SU-DHL-6 (cell line): ENCODE measurements around the gene PPP2R2D.

Experiments used
- H2AFZ ChIP-seq: fragments of 200-600 bp; sonication (generic); 2 replicates; pipeline ENCODE4 v1.6.1; 2014; ENCODE audit warnings: low read depth, mild to moderate bottlenecking, moderate library complexity, mixed read lengths, antibody characterized with exemption, low read length; ENCODE audit not compliant: severe bottlenecking
- H3F3A ChIP-seq: fragments of 200-600 bp; shearing (Covaris generic); 2 replicates; pipeline ENCODE4 v1.6.0; 2016; ENCODE audit warnings: antibody characterized with exemption, mild to moderate bottlenecking; ENCODE audit not compliant: insufficient read depth
- H3K27ac ChIP-seq: fragments of 200-600 bp; sonication (generic); 2 replicates; pipeline ENCODE4 v1.5.1; 2016; ENCODE audit warnings: low read depth, mild to moderate bottlenecking, low read length, moderate library complexity, mixed read lengths
- H3K27me3 ChIP-seq: fragments of 200-600 bp; sonication (generic), shearing (Covaris generic); 2 replicates; pipeline ENCODE4 v1.6.0; 2014; ENCODE audit warnings: mild to moderate bottlenecking, low read length
- H3K36me3 ChIP-seq: fragments of 200-600 bp; sonication (generic); 2 replicates; pipeline ENCODE4 v1.6.1; 2014; ENCODE audit warnings: mild to moderate bottlenecking, low read length, mixed read lengths
- H3K4me2 ChIP-seq: fragments of 300-600, 200-600 bp; shearing (Covaris generic), sonication (generic); 2 replicates; pipeline ENCODE4 v1.6.0; 2014; ENCODE audit warnings: low read length, low read depth, mild to moderate bottlenecking; ENCODE audit not compliant: poor library complexity, severe bottlenecking
- H3K4me3 ChIP-seq: fragments of 200-600 bp; sonication (generic); 2 replicates; pipeline ENCODE4 v1.5.1; 2014; ENCODE audit warnings: antibody characterized with exemption, low read length, mild to moderate bottlenecking, mixed read lengths; ENCODE audit not compliant: insufficient read depth, poor library complexity, severe bottlenecking
- H3K79me2 ChIP-seq: fragments of 200-600 bp; sonication (generic); 2 replicates; pipeline ENCODE4 v1.6.1; 2014; ENCODE audit warnings: mild to moderate bottlenecking, low read length, moderate library complexity; ENCODE audit not compliant: insufficient read depth
- H3K9ac ChIP-seq: fragments of 200-600 bp; sonication (generic); 2 replicates; pipeline ENCODE4 v1.7.0; 2014; ENCODE audit warnings: mild to moderate bottlenecking, low read length
- H3K9me2 ChIP-seq: fragments of 200-600 bp; sonication (generic); replicated peaks from 2 replicates; pipeline ENCODE4 v1.6.1; 2014; ENCODE audit warnings: low read length; ENCODE audit not compliant: insufficient read depth
- H3K9me3 ChIP-seq: fragments of 200-600 bp; sonication (generic); 2 replicates; pipeline ENCODE4 v1.6.1; 2014; ENCODE audit warnings: low read length, mixed read lengths; ENCODE audit not compliant: insufficient read depth
- H4K20me1 ChIP-seq: fragments of 200-600 bp; sonication (generic); 2 replicates; pipeline ENCODE4 v1.6.1; 2014; ENCODE audit warnings: low read depth, mild to moderate bottlenecking, antibody characterized with exemption, low read length, moderate library complexity, mixed read lengths
- EZH2phosphoT487 ChIP-seq: fragments of 200-600 bp; sonication (generic), shearing (Covaris generic); conservative IDR thresholded peaks from 2 replicates; pipeline ENCODE4 v1.6.1; 2018; ENCODE audit warnings: mild to moderate bottlenecking, antibody characterized with exemption, low read length, moderate library complexity, mixed read lengths
- TF ChIP-seq, protein P1 (sequence below): fragments of 200-600 bp; sonication (generic); IDR thresholded peaks from one replicate; pipeline ENCODE4 v1.5.1; 2017; ENCODE audit warnings: antibody characterized with exemption, mild to moderate bottlenecking, low read length, moderate library complexity; ENCODE audit not compliant: insufficient read depth, poor library complexity, severe bottlenecking

PPP2R2D gene

DNA sequence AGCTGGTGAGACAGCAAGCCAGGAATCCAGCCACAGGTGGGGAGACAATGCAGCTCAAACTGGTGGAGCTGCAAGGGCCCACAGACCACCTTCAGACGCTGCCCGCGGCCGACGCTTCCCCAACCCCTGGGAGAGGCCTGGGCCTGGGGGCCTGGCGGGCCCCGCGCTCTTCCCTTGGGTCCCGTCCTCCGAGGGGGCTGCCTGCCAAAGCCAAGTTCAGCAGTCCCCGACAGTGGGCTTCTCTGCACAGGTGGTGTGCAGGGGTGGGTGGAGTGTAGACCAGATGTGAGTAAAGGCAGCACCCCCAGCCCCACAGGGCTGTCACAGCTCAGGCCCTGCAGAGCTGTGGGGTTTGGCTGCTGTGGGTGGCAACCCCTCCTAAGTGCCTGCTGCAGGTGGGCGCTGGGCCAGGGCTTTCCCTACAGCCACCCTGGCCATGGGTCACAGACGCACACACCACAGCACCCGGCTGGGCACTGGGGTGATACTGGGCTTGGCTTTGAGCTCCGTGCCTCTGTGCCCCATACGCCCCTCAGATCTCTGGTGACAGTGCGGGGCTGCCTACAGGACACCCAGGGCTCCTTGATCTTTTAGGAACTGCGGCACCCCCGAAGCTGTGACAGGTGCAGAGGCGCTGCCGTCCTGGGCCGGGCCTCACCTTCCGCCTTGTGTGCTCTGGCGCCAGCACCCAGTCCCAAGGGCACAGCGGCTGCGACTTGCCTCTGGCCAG lies 60.4 kb downstream of the PPP2R2D start:
- H3K4me2 ChIP-seq: no peak overlapping the region
- no peaks in the 10 kb centered on the region for H3K36me3 ChIP-seq
- no peaks in the 10 kb centered on the region for H4K20me1 ChIP-seq
- no peaks in the 10 kb centered on the region for H3K9me2 ChIP-seq
- no peaks in the 10 kb centered on the region for H3K27me3 ChIP-seq
- H3K79me2 ChIP-seq: no peaks in the 10 kb centered on the region
- H3K9me3 ChIP-seq: no peaks in the 10 kb centered on the region
- no peak overlapping the region for H3K9ac ChIP-seq
- no peaks in the 10 kb centered on the region for H3F3A ChIP-seq
- no peak overlapping the region for H3K27ac ChIP-seq
- no peak overlapping the region for H3K4me3 ChIP-seq
- no peak overlapping the region for H2AFZ ChIP-seq
- TF ChIP-seq EZH2phosphoT487: no peak
- TF ChIP-seq, protein P1, sequence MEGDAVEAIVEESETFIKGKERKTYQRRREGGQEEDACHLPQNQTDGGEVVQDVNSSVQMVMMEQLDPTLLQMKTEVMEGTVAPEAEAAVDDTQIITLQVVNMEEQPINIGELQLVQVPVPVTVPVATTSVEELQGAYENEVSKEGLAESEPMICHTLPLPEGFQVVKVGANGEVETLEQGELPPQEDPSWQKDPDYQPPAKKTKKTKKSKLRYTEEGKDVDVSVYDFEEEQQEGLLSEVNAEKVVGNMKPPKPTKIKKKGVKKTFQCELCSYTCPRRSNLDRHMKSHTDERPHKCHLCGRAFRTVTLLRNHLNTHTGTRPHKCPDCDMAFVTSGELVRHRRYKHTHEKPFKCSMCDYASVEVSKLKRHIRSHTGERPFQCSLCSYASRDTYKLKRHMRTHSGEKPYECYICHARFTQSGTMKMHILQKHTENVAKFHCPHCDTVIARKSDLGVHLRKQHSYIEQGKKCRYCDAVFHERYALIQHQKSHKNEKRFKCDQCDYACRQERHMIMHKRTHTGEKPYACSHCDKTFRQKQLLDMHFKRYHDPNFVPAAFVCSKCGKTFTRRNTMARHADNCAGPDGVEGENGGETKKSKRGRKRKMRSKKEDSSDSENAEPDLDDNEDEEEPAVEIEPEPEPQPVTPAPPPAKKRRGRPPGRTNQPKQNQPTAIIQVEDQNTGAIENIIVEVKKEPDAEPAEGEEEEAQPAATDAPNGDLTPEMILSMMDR: no peak

DNA sequence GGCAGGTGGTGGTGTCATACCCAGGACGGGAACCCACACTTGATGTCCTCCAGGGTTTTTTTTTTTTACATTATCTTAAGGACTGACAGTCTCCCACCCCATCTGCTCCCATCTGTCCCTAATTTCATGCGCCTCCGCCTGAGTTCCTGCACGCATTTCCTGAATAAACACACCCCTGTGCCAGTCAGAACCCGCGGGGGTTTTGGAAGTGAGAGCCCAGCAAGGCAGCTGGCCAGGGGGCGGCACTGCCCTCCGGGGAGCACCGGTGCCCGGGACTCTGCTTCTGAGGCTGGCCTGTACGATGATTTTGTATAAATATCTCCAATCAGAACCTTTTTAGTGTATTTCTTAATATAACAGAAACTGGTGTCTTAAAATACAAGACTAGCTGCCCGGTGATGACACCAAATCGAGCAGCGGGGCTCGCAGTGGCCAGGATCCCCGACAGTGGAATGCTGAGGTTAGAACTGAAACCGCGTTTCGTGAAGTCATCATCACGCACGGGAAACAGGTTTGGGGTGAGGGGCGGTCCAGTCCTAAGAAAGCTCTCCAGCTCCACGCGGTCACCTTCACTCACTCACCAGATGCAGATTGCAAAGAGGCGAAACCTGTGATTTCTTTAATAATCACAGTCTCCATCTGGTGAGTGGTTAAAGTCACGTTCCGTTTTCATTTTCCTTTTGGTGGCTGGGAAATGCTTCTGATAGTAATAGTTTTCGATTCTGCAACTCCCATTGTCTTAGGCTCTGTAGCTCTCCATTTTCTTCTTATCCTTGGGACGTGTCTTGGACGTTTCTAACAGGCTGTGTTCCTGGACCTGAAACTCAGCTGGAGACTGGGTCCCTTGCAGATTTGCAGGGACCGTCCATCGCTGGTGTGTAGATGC lies 61.2 kb downstream of the PPP2R2D start:
- Histone ChIP-seq H3K27ac (no peak overlapping the region), H3K9me2 (no peaks in the 10 kb centered on the region), H3K79me2 (no peaks in the 10 kb centered on the region), H3K9me3 (no peaks in the 10 kb centered on the region), H3K9ac (no peak overlapping the region), H3F3A (no peaks in the 10 kb centered on the region), H3K36me3 (no peaks in the 10 kb centered on the region), H3K4me3 (no peak overlapping the region), H2AFZ (no peak overlapping the region), H3K27me3 (no peaks in the 10 kb centered on the region), H4K20me1 (no peaks in the 10 kb centered on the region), H3K4me2 (no peak overlapping the region)
- TF ChIP-seq, protein P1: no peak
- TF ChIP-seq EZH2phosphoT487: no peak

GRCh38 chr10:131963350-131963749 lies 62.5 kb downstream of the PPP2R2D start:
- Histone ChIP-seq H3K4me2 (no peak overlapping the region), H3K79me2 (no peaks in the 10 kb centered on the region), H3K9me3 (no peaks in the 10 kb centered on the region), H3K27ac (no peak overlapping the region), H3K4me3 (no peak overlapping the region), H3K36me3 (no peaks in the 10 kb centered on the region), H4K20me1 (no peaks in the 10 kb centered on the region), H3K27me3 (no peaks in the 10 kb centered on the region), H3K9ac (no peak overlapping the region), H3F3A (no peaks in the 10 kb centered on the region), H3K9me2 (no peaks in the 10 kb centered on the region), H2AFZ (no peak overlapping the region)
- no peak for TF ChIP-seq EZH2phosphoT487
- TF ChIP-seq, protein P1: no peak
